NCI-H460 (cell line): ENCODE measurements around the gene KIF13A. TPM values are rescaled to one million over a fixed set of nuclear protein-coding genes. Genes with fewer than 3 reads are reported as not detected.
"Not testable (repeated sequence)": the region's sequence is repeated elsewhere in the genome, so short reads cannot be mapped to it uniquely, and the experiment has no call there.

Experiments
- DNase-seq: peaks from one replicate; pipeline ENCODE4 v3.0.0-alpha.2; 2016; ENCODE audit warnings: low read depth; ENCODE audit errors: extremely low read depth
- total RNA-seq: library from RNA; depleted of rRNA; stranded (reverse); fragments of >200 nt; shearing (Covaris generic); gene quantifications from 2 replicates; pipeline ENCODE4 v1.2.3, GENCODE V29; 2014

Gene KIF13A
- total RNA-seq, 1 experiment from 2014 or later = 16.9 TPM

- DNase-seq = no peak
Observed at GRCh38 chr6:17935188-17936149, 52.0 kb downstream of the KIF13A start.

GRCh38 chr6:17933716-17934115 is 53.7 kb downstream of the KIF13A start:
- no peak for DNase-seq

GRCh38 chr6:17932330-17932852 is 55.0 kb downstream of the KIF13A start:
- peak; percentile 20 for DNase-seq

GRCh38 chr6:17931227-17931626 is 56.2 kb downstream of the KIF13A start:
- no peak for DNase-seq

GRCh38 chr6:17930321-17930993 is 57.0 kb downstream of the KIF13A start:
- no peak for DNase-seq

GRCh38 chr6:17928514-17929430 is 58.7 kb downstream of the KIF13A start:
- DNase-seq = no peak

- DNase-seq = no peak
Observed at GRCh38 chr6:17927705-17928104, 59.7 kb downstream of the KIF13A start.

- DNase-seq = no peak
Observed at GRCh38 chr6:17923401-17923863, 64.0 kb downstream of the KIF13A start.

- no peak for DNase-seq
Observed at GRCh38 chr6:17921454-17921853, 66.0 kb downstream of the KIF13A start.

- no peak for DNase-seq
Observed at GRCh38 chr6:17919496-17919895, 67.9 kb downstream of the KIF13A start.

- no peak for DNase-seq
Observed at GRCh38 chr6:17917837-17918763, 69.3 kb downstream of the KIF13A start.

GRCh38 chr6:17914651-17915050 is 72.8 kb downstream of the KIF13A start:
- no peak for DNase-seq

GRCh38 chr6:17912521-17912920 is 74.9 kb downstream of the KIF13A start:
- no peak for DNase-seq

- DNase-seq = not testable (repeated sequence)
Observed at GRCh38 chr6:17911656-17912055, 75.8 kb downstream of the KIF13A start.

GRCh38 chr6:17910189-17910588 is 77.2 kb downstream of the KIF13A start:
- no peak for DNase-seq

GRCh38 chr6:17908831-17909230 is 78.6 kb downstream of the KIF13A start:
- no peak for DNase-seq

GRCh38 chr6:17907406-17908229 is 79.8 kb downstream of the KIF13A start:
- peak; percentile 90 for DNase-seq
